HEK293 (cell line): Measurements from ENCODE around the gene TM7SF2.

Experiments used
- TCF7L2 ChIP-seq: IDR thresholded peaks from 2 replicates; pipeline ENCODE4 v1.6.1; 2011; ENCODE audit warnings: low read depth, mild to moderate bottlenecking, inconsistent platforms, low read length, moderate library complexity, borderline replicate concordance
- ZNF792 ChIP-seq: fragments of 450-650 bp; formaldehyde crosslinking; IDR thresholded peaks from 2 replicates; pipeline ENCODE4 v1.5.1; 2016; ENCODE audit warnings: missing biosample characterization, missing genetic modification characterization
- TF ChIP-seq, protein P1 (sequence below): fragments of 450-650 bp; formaldehyde crosslinking; IDR thresholded peaks from 2 replicates; pipeline ENCODE4 v1.5.1; 2016; ENCODE audit warnings: missing biosample characterization, missing genetic modification characterization
- TF ChIP-seq, protein P2 (sequence below): fragments of 450-650 bp; formaldehyde crosslinking; IDR thresholded peaks from 2 replicates; pipeline ENCODE4 v1.5.1; 2016; ENCODE audit warnings: missing biosample characterization, missing genetic modification characterization
- TF ChIP-seq, protein P3 (sequence below): fragments of 450-650 bp; formaldehyde crosslinking; IDR thresholded peaks from 2 replicates; pipeline ENCODE4 v1.5.1; 2016; ENCODE audit warnings: missing biosample characterization, missing genetic modification characterization

DNA sequence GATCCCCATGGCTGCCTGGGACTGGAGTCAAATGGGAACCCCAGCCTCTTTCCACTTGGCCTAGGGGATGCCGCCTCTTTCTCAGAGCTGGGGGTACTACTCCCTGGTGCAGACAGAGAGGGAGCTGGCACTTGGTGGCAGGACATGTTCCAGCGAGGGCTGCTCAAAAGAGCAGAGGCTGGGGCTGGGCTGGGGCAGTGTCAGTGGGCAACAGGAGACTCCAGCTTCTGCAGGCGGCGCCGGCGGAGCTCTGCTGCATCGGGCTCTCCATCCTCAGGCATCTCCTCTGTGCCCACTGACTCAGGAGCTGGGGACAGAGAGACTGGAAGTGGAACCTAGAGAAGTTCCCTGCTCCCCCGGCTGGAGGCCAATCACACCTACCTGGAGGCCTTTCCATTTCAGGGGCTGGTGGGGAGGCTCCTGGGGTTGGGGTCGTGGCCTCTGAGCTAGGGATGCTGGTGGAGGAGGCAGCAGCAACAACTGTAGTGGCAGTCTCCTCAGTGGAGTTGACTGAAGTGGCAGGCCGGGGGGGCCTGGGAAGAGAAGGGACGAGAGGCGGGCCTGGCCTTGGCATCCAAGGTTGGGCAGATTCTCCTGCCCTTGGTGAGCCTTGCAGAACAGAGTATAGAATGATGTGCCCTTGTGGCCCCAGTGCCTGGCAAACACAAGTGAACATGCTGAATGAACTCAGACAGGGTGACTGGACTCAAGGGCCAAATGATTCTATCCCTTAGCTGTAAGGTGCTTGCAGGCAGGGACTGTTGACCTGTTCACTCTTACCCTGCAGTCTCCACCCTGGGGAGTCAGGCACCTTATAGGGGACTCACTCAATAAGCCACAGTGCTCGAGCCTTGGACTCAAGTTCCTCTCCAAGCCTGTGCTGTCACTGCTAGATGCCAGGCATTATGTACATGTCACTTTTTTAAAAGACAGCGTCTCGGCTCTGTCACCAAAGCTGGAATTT lies 16.8 kb downstream of the TM7SF2 start:
- TF ChIP-seq TCF7L2 = no peak
- TF ChIP-seq, protein P1, sequence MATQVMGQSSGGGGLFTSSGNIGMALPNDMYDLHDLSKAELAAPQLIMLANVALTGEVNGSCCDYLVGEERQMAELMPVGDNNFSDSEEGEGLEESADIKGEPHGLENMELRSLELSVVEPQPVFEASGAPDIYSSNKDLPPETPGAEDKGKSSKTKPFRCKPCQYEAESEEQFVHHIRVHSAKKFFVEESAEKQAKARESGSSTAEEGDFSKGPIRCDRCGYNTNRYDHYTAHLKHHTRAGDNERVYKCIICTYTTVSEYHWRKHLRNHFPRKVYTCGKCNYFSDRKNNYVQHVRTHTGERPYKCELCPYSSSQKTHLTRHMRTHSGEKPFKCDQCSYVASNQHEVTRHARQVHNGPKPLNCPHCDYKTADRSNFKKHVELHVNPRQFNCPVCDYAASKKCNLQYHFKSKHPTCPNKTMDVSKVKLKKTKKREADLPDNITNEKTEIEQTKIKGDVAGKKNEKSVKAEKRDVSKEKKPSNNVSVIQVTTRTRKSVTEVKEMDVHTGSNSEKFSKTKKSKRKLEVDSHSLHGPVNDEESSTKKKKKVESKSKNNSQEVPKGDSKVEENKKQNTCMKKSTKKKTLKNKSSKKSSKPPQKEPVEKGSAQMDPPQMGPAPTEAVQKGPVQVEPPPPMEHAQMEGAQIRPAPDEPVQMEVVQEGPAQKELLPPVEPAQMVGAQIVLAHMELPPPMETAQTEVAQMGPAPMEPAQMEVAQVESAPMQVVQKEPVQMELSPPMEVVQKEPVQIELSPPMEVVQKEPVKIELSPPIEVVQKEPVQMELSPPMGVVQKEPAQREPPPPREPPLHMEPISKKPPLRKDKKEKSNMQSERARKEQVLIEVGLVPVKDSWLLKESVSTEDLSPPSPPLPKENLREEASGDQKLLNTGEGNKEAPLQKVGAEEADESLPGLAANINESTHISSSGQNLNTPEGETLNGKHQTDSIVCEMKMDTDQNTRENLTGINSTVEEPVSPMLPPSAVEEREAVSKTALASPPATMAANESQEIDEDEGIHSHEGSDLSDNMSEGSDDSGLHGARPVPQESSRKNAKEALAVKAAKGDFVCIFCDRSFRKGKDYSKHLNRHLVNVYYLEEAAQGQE (tag by site-specific recombination) = no peak
- TF ChIP-seq, protein P2, sequence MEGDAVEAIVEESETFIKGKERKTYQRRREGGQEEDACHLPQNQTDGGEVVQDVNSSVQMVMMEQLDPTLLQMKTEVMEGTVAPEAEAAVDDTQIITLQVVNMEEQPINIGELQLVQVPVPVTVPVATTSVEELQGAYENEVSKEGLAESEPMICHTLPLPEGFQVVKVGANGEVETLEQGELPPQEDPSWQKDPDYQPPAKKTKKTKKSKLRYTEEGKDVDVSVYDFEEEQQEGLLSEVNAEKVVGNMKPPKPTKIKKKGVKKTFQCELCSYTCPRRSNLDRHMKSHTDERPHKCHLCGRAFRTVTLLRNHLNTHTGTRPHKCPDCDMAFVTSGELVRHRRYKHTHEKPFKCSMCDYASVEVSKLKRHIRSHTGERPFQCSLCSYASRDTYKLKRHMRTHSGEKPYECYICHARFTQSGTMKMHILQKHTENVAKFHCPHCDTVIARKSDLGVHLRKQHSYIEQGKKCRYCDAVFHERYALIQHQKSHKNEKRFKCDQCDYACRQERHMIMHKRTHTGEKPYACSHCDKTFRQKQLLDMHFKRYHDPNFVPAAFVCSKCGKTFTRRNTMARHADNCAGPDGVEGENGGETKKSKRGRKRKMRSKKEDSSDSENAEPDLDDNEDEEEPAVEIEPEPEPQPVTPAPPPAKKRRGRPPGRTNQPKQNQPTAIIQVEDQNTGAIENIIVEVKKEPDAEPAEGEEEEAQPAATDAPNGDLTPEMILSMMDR (tag by site-specific recombination) = no peak
- TF ChIP-seq, protein P3, sequence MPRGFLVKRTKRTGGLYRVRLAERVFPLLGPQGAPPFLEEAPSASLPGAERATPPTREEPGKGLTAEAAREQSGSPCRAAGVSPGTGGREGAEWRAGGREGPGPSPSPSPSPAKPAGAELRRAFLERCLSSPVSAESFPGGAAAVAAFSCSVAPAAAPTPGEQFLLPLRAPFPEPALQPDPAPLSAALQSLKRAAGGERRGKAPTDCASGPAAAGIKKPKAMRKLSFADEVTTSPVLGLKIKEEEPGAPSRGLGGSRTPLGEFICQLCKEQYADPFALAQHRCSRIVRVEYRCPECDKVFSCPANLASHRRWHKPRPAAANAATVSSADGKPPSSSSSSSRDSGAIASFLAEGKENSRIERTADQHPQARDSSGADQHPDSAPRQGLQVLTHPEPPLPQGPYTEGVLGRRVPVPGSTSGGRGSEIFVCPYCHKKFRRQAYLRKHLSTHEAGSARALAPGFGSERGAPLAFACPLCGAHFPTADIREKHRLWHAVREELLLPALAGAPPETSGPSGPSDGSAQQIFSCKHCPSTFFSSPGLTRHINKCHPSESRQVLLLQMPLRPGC (tag by site-specific recombination) = no peak
- no peak for TF ChIP-seq ZNF792 (tag by site-specific recombination)
